ENCODE measurements around the gene MEIS3. TPM values are rescaled to one million over a fixed set of nuclear protein-coding genes. Genes with fewer than 3 reads are reported as not detected.

MEIS3 gene
- total and polyA plus RNA-seq, 9 of the 15 experiments (the other 6 are each of a cell fraction or from before 2014, with no cell fraction given): 0.06 to 0.80 (median 0.25) TPM; not detected in 1

DNA sequence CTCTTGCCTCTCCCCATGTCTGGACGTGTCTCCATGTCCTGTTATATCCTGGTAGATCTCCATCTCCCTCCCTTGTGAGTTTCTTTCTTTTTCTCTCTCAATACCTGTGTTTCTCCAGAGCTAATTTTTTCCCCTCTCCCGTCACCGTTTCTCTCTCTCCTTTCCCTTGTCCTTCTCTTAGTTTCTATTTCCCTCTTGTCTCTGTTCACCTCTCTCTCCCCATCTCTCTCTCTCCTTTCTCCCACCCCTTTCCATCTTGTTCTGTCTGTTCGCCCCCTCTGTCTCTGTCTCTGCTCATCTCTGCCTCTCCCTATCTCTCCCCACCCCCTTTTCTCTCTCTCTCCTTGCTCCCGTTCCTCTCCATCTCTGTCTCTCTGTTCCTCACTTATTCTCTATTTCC lies 39.3 kb upstream of the MEIS3 start:
- TF ChIP-seq SRSF3 (IDR thresholded peaks at IDR 0.05; ENCODE audit: insufficient read depth, low read length) (no peak), RUNX1 (IDR thresholded peaks at IDR 0.05; ENCODE audit: low read depth) (no peak), CHCHD3 (CRISPR knock-in tag; IDR thresholded peaks at IDR 0.05) (no peak), RBM15 (IDR thresholded peaks at IDR 0.05; ENCODE audit: insufficient read depth, low read length) (no peak), FOXA3 (CRISPR knock-in tag; conservative IDR thresholded peaks at IDR 0.05 in 1 of 2, IDR thresholded peaks at IDR 0.05 in 1 of 2) (no peak), ZNF282 (CRISPR knock-in tag; IDR thresholded peaks at IDR 0.05) (no peak), ZFP1 (CRISPR knock-in tag; IDR thresholded peaks at IDR 0.05) (no peak), MBD2 (IDR thresholded peaks at IDR 0.05; ENCODE audit: borderline replicate concordance, low read depth) (no peak), RAD51 (IDR thresholded peaks at IDR 0.05; ENCODE audit: borderline replicate concordance, low read depth) (no peak), NFXL1 (CRISPR knock-in tag; IDR thresholded peaks at IDR 0.05) (no peak), ETS1 (conservative IDR thresholded peaks at IDR 0.05; ENCODE audit: control insufficient read depth, low read depth, low read length) (no peak), DNMT1 (IDR thresholded peaks at IDR 0.05) (no peak), RBFOX2 (IDR thresholded peaks at IDR 0.05; ENCODE audit: low read depth, low read length) (no peak), GATAD2A (IDR thresholded peaks at IDR 0.05) (no peak), ATF7 (IDR thresholded peaks at IDR 0.05) (no peak), MYC (IDR thresholded peaks at IDR 0.05; ENCODE audit: low read depth, low read length) (no peak), MYC (CRISPR knock-in tag; IDR thresholded peaks at IDR 0.05; ENCODE audit: borderline replicate concordance, low read depth) (no peak), RFX1 (IDR thresholded peaks at IDR 0.05) (no peak)
- TF ChIP-seq, protein P1, sequence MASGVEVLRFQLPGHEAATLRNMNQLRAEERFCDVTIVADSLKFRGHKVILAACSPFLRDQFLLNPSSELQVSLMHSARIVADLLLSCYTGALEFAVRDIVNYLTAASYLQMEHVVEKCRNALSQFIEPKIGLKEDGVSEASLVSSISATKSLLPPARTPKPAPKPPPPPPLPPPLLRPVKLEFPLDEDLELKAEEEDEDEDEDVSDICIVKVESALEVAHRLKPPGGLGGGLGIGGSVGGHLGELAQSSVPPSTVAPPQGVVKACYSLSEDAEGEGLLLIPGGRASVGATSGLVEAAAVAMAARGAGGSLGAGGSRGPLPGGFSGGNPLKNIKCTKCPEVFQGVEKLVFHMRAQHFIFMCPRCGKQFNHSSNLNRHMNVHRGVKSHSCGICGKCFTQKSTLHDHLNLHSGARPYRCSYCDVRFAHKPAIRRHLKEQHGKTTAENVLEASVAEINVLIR (CRISPR knock-in tag; IDR thresholded peaks at IDR 0.05): no peak
- Histone ChIP-seq H3K9me1 (ENCODE audit: control insufficient read depth, insufficient read depth, low read length) (no peaks in the 10 kb centered on the region), H3K4me2 (ENCODE audit: insufficient read depth, low read length) (no peak overlapping the region), H3K36me3 (ENCODE audit: control insufficient read depth, insufficient read depth, low read length) (no peaks in the 10 kb centered on the region), H3K27me3 (ENCODE audit: control insufficient read depth in 2 of 2, insufficient read depth in 2 of 2, low read length in 2 of 2) (peaks cover 22 to 49% of the 10 kb centered on the region in 2 experiments), H4K20me1 (replicated peaks; ENCODE audit: control insufficient read depth, insufficient read depth, low read length) (no peaks in the 10 kb centered on the region), H3K4me3 (no peak overlapping the region), H3K4me1 (replicated peaks in 1 of 2; ENCODE audit: control insufficient read depth in 2 of 2, insufficient read depth in 2 of 2, low read length in 2 of 2) (peaks cover 0 to 9% of the 10 kb centered on the region in 2 experiments; a peak in 1 of 5 replicates), H3K9me3 (replicated peaks; ENCODE audit: control insufficient read depth, insufficient read depth, low read depth, low read length) (no peaks in the 10 kb centered on the region), H2AFZ (ENCODE audit: low read depth, low read length) (no peak overlapping the region), H3K27ac (ENCODE audit: extremely low read depth, low read depth, low read length) (no peak overlapping the region), H3K9ac (ENCODE audit: insufficient read depth in 1 of 2, low read depth in 2 of 2, low read length in 2 of 2) (no peak overlapping the region), H3K79me2 (ENCODE audit: control insufficient read depth, insufficient read depth, low read length) (no peaks in the 10 kb centered on the region)
- ChIA-PET POLR2A (interaction anchor here (0.9 kb wide), 1 partner anchor 11 kb away, joined by 7 read pairs; no protein-coding TSS in a partner anchor), CTCF (ENCODE audit: low intra/inter-chr PET ratio) (no interaction called here)
- WGBS (ENCODE audit: insufficient coverage, low coverage, missing lambda C conversion rate): 3% methylated on average over 4 of the region's 5 CpGs
- DNase-seq (ENCODE audit: extremely low read depth in 1 of 4, low spot score in 3 of 4) (no peak), FAIRE-seq (no peak), ATAC-seq (no peak)
- BruUV-seq (replicated peaks): no TSS peak
- in situ Hi-C loops (cut with MboI) (no loop called here), intact Hi-C loops (cut with micrococcal nuclease) (no loop called here)
